ENCODE results near the gene SPAG17. TPM values are rescaled to one million over a fixed set of nuclear protein-coding genes. Genes with fewer than 3 reads are reported as not detected.

SPAG17 gene
- total RNA-seq, 4 donors from 2014 or later: not detected

DNA sequence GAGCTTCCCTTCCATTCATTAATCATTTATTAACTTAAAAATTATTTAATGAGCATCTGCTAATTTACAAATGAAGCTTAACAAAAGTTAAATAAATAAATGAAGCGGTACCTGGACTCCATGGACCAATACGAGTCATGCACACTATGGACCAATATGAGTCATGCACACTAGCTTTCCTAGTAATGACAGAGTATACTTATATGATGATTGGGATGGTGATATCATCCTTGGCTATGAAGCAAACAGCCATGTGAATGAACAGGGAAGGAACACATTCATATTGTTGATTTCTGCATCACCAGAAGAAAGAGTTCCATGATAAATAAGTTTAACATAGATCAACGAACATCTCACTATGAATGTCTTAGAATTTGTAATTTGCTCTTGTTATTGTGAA is 109.9 kb downstream of the SPAG17 start:
- TF ChIP-seq, protein P1, sequence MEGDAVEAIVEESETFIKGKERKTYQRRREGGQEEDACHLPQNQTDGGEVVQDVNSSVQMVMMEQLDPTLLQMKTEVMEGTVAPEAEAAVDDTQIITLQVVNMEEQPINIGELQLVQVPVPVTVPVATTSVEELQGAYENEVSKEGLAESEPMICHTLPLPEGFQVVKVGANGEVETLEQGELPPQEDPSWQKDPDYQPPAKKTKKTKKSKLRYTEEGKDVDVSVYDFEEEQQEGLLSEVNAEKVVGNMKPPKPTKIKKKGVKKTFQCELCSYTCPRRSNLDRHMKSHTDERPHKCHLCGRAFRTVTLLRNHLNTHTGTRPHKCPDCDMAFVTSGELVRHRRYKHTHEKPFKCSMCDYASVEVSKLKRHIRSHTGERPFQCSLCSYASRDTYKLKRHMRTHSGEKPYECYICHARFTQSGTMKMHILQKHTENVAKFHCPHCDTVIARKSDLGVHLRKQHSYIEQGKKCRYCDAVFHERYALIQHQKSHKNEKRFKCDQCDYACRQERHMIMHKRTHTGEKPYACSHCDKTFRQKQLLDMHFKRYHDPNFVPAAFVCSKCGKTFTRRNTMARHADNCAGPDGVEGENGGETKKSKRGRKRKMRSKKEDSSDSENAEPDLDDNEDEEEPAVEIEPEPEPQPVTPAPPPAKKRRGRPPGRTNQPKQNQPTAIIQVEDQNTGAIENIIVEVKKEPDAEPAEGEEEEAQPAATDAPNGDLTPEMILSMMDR (IDR thresholded peaks at IDR 0.05 in 4 of 5, conservative IDR thresholded peaks at IDR 0.05 in 1 of 5): no peak
- no peak for TF ChIP-seq POLR2A (IDR thresholded peaks at IDR 0.05)
- in situ Hi-C loops (cut with MboI; ENCODE audit: low sequenced_read_pairs in 4 of 4): no loop called here
- Histone ChIP-seq H3K27me3 (no peaks in the 10 kb centered on the region), H3K9me3 (no peaks in the 10 kb centered on the region), H3K36me3 (no peaks in the 10 kb centered on the region), H3K27ac (no peak overlapping the region), H3K4me3 (no peak overlapping the region), H3K4me1 (no peaks in the 10 kb centered on the region)
- intact Hi-C loops (cut with DNase I; ENCODE audit: low total_unique reads): no loop called here
- ATAC-seq (no peak), DNase-seq (no peak)

DNA sequence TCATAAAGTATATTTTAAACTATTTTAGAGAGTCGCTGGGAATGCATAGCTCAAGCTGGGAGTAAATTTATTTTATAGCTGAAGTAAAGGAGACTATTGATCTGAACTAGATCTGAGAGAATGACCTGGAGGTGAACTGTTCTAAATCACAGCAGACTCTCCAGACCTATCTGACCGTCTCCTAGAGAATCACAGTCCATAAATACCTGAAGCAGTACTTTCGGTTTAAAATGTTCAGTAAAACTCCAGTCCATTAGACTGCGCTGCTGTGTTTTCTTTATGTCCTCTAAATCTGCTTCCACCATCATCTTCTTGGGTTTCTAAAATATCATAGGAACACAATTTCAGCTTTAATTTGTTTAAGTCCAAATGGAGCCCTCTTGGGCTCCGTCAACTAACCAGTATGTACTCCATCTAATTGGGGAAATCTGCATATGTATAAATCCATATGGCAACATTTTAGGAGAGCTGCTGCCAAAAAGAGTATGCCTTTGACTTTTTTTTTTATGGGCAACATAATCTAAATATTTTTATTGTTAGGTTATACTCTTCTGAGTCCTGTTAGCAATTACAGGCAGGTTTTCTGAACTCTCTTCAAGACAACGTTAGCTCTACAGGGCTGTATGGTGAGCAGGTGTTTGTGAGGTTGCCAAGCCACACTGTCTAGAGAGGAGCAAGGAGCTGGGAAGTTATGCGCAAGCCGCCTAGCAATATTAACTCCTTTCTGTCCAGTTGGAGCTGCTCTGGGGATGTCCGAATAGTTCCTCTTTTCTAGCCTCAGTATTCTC is 111.2 kb downstream of the SPAG17 start:
- ATAC-seq: no peak
- no peaks in the 10 kb centered on the region for H3K36me3 ChIP-seq
- no peaks in the 10 kb centered on the region for H3K9me3 ChIP-seq
- no peak overlapping the region for H3K4me3 ChIP-seq
- TF ChIP-seq, protein P1 (IDR thresholded peaks at IDR 0.05 in 4 of 5, conservative IDR thresholded peaks at IDR 0.05 in 1 of 5): no peak
- TF ChIP-seq POLR2A (IDR thresholded peaks at IDR 0.05): no peak
- in situ Hi-C loops (cut with MboI; ENCODE audit: low sequenced_read_pairs in 4 of 4) (no loop called here), intact Hi-C loops (cut with DNase I; ENCODE audit: low total_unique reads) (no loop called here)
- H3K27ac ChIP-seq: no peak overlapping the region
- H3K27me3 ChIP-seq: no peaks in the 10 kb centered on the region
- DNase-seq: no peak
- no peaks in the 10 kb centered on the region for H3K4me1 ChIP-seq

DNA sequence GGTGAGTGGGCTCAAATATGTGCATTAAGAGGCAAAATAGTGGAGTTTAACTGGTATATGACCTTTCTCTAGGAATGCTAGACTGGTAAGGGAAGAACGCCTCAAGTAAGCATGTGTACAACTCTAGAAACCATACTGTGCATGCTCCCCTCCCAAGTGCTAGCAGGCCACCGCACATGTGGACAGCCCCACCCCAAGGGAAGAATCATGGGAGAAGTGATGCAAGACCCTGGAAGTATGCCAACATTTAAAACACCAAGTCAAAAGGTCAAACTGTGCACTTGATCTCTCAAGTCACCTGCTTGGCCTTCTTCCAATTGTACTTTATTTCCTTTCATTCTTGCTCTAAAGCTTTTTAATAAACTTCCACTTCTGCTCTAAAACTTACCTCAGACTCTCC is 135.0 kb downstream of the SPAG17 start:
- Histone ChIP-seq H3K4me3 (no peak overlapping the region), H3K9me3 (no peaks in the 10 kb centered on the region), H3K4me1 (no peaks in the 10 kb centered on the region), H3K27ac (no peak overlapping the region), H3K27me3 (no peaks in the 10 kb centered on the region), H3K36me3 (no peaks in the 10 kb centered on the region)
- DNase-seq (no peak), ATAC-seq (no peak)
- in situ Hi-C loops (cut with MboI; ENCODE audit: low sequenced_read_pairs in 4 of 4) (no loop called here), intact Hi-C loops (cut with DNase I; ENCODE audit: low total_unique reads) (no loop called here)
- TF ChIP-seq POLR2A (IDR thresholded peaks at IDR 0.05): no peak
- TF ChIP-seq, protein P1 (IDR thresholded peaks at IDR 0.05 in 4 of 5, conservative IDR thresholded peaks at IDR 0.05 in 1 of 5): no peak

DNA sequence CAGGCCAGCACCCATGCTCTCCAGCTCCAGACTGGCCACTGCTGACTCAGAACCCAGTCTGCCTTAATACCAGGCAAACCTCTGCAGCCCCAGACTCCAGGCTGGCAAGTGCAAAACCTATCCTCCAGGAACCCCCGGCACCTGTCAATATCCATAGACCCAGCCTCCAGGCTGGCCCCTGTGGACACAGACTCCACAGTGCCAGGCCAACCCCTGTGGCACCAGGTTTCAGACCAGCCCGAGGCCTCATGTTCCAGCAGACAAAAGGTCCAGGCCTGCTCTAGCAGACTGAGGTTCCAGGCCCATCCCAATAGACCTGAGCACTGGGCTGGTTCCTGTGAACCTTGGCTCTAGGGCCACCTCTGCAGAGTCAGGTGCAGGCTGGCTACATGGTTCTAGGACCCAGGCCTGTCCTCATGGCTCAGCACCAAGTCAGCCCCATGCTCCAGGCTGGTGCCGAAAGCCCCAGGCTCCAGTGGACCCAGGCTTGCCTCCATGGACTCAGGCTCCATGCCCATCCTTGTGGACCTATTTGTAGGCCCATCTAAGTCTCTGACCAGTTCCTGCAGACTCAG is 137.3 kb downstream of the SPAG17 start:
- Histone ChIP-seq H3K27ac (no peak overlapping the region), H3K4me3 (no peak overlapping the region), H3K9me3 (no peaks in the 10 kb centered on the region), H3K4me1 (no peaks in the 10 kb centered on the region), H3K36me3 (no peaks in the 10 kb centered on the region), H3K27me3 (no peaks in the 10 kb centered on the region)
- DNase-seq (no peak), ATAC-seq (no peak)
- intact Hi-C loops (cut with DNase I; ENCODE audit: low total_unique reads) (no loop called here), in situ Hi-C loops (cut with MboI; ENCODE audit: low sequenced_read_pairs in 4 of 4) (no loop called here)
- TF ChIP-seq POLR2A (IDR thresholded peaks at IDR 0.05): no peak
- TF ChIP-seq, protein P1 (IDR thresholded peaks at IDR 0.05 in 4 of 5, conservative IDR thresholded peaks at IDR 0.05 in 1 of 5): no peak

Data from gastrocnemius medialis (tissue), 4 donors.